GM21576 (cell line): ENCODE measurements around the gene CCDC33.

ENCODE experiments used
- ATAC-seq: cut with Tn5 transposase; IDR thresholded peaks from one replicate; pipeline ENCODE4 v1.9.1; 2021; ENCODE audit warnings: mild to moderate bottlenecking, moderate library complexity; ENCODE audit not compliant: unreplicated experiment

The CCDC33 gene

DNA sequence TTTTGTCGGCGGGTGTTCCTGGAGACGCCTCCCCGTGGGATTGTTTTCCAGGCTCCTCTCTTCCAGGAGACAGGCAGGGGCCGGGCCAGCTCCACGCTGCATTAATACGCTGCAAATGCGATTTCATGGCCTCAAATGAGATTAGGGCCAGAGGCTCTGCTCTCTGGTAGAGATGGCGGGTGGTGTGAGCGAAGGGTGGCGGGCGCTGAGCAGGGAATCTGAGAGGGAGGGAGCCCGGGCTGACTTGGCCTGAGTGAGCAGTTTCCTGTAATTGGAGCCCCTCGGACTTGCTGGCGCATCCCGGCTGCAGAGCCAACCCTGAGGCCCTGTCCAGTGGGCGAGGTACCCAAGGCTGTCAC, 7.4 kb upstream of the CCDC33 start:
- ATAC-seq: no peak

DNA sequence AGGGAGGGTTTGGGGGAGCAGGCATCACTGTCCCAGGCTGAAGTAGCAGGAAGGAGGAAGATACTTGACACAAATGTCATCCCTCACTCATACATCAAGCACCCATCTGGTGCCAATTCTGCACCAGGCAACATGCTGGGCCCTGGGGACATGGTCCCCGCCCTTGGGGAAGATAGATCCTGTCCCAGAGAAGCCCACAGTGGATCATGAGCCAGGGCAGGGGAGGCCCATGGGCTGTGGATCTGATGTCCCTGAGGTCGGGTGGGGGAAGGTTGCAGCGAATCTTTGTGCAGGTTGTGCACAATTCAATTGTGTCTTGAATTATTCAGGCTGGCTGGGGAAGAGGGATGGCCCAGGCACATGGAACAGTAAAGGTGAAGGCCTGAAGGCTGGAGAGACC, 6.4 kb upstream of the CCDC33 start:
- no peak for ATAC-seq

DNA sequence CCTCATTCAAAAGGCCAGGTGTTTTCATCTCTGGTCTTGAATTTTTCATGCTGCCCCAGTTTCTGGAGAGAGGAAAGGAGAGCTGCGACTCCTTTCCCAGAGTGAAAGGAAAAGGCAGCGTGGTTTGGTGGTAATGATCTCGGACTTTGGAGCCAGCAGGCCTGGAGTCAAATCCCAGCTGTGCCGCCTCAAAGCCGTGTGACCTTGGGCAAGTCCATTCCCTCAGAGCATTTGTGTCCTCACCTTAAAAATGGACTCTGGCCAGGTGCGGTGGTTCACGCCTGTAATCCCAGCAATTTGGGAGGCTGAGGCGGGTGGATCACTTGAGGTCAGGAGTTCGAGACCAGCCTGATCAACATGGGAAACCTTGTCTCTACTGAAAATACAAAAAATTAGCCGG, 4.7 kb upstream of the CCDC33 start:
- ATAC-seq: no peak

GRCh38 chr15:74233373-74233772, 2.8 kb upstream of the CCDC33 start:
- no peak for ATAC-seq

DNA sequence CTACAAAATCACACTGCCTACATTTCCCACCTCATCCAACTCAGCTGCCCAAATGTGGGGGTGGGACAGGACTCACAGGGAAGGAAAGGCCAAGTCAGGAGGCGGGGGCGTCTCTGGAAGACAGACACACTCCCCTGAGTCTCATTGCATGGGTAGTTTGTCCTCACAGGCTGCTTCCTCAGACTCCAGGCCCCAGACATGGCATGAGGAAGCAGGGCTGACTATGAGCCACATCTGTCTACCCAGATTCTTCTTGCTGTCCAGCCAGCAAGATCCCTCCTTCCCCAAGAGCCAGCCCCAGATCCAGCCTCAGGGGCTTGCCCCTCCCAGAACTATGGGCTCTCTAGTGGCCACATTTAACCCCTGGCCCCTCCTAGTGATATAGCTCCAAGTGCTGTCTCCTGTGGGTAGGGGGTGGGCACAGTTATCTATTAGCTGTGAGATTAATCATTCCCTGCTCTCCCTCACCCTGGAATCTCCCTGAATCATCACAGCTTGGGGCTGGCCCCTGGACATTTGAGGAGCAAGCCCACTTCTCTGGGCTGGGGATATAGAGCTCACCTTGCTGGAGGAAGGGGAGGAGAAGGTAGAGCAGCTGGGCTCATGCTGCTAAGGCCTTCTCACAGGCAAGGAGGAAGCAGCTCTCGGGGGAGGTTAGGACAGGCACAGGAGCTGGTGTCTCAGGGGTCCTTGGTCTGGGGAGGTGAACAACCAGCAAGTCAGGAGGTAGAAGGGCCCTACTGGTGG, 2.1 kb upstream of the CCDC33 start:
- ATAC-seq: no peak

- ATAC-seq: no peak
Observed at GRCh38 chr15:74234598-74234875, 1.6 kb upstream of the CCDC33 start.

GRCh38 chr15:74239051-74239705, 3.1 kb downstream of the CCDC33 start:
- ATAC-seq: no peak

- no peak for ATAC-seq
Observed at GRCh38 chr15:74240002-74240568, 4.0 kb downstream of the CCDC33 start.

GRCh38 chr15:74240897-74241614, 4.9 kb downstream of the CCDC33 start:
- no peak for ATAC-seq

GRCh38 chr15:74242441-74243185, 6.5 kb downstream of the CCDC33 start:
- ATAC-seq: no peak

GRCh38 chr15:74243431-74243830, 7.3 kb downstream of the CCDC33 start:
- ATAC-seq: no peak

- ATAC-seq: no peak
Observed at GRCh38 chr15:74244822-74245341, 8.8 kb downstream of the CCDC33 start.

DNA sequence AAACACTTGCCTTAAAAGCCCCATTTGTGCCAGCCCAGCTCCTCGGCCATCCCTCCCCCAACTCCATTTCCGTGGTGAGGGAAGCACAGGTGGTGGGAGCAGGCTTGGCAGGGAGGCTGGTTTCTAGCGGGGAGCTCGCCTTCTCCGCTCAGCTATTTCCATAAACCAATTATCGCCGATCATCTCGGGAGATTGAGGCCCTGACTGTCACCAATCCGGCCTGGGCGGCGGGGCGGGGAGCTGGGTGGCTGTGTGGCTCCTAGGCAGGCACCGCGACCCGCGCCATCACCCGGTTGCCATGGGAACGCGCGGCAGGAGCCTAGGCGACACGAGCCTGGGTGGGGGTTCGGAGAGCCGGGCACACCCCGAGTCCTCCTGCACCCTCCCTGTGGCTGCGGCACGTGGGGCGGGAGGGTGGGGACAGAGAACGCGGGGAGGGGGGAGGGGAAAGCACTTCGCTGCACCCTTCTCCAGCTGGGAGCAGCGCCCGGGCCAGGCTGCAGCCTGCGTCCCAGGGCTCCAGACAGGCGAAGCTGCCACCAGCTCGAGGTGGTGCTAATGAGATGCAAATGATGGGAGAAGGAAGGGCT, 9.3 kb downstream of the CCDC33 start:
- no peak for ATAC-seq

GRCh38 chr15:74250266-74250665, 14.1 kb downstream of the CCDC33 start:
- no peak for ATAC-seq

GRCh38 chr15:74251131-74251811, 15.1 kb downstream of the CCDC33 start:
- no peak for ATAC-seq

DNA sequence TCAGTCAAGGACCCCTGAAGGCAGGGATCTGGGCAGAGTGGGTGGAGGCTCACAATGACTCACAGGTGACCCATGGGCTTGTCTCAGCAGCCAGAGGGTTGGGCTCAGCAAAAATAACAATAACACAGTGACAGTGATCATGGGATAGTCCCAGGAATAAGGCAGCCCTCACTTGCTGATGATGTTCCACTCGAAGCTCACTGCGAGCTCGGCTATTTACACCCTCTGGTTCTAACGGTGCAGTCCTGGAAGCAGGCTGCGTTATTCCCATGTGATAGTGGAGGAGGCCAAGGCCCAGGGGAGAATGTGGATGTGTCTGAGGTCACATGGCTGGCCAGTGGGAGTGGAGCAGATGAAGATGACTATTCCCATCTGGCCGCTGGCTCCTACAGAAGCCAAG, 16.2 kb downstream of the CCDC33 start:
- ATAC-seq: no peak

DNA sequence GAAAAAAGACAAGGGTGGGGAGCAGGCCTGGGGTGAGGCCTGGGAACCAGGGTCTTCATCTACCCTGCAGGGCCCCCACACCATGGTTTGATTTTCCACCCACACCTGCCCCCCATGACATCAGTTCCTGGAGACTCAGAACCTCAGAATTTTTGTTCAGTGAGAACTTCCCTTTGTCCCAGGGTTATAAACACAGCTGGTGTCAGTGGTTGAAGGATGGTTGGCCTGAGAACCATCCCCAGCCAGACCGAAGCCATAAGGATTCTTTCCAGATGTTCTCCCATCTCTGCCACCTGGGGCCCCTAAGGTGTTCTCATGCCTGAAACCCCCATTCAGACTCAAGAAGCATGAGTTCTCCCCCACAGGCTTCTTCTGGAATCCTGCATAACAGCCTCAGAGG, 16.6 kb downstream of the CCDC33 start:
- ATAC-seq: no peak

DNA sequence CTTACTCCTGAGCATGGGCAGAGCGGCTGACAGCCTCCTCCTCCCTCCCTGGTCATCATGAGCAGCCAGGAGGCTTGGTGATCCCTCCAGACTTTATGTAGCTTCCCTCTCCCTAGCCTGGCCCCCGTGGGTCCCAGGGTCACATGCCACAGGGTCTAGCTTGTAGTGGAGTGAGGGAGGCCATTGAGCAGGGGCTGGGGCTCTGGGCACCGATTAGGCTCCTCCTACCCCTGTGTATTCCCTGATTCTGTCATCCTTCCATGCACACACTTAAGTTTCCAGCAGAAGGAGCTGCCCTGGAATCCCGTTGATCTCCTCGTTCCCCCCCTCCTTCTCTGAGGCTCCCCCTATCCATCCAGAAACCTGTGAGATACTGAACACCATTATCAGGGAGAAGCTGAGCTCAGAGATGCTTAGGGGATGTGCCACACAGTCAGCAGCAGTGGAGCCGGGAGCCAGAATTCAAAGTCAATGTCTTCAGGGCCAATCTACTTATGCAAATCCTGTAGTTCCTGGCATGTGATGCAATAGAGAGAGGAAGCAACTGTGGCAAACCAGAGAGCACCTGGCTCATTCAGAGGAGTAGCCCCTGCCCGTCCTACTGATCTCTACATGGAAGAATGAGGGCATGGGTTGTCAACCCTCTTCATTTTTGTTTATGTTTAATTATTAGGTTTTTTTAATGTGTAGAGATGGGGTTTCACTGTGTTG, 17.2 kb downstream of the CCDC33 start:
- no peak for ATAC-seq

DNA sequence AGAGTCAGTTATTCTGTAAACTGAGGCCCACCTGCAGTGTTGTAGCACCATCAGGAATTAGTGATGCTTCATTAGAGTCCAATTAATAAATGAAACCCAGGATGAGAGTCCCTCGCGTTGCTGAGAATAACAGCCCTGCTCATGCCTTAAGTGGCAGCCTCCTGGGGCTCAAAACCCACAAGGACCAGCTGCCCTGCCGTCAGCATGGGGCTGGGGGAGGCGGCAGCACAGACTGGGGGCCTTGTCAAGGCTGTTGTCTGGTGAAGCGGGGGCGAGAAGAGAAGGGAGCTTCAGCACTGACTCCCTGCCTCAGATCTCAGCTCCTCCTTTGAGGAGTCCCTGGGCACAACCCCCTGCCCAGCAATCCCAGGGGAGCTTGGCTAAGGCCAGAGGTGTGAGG, 21.0 kb downstream of the CCDC33 start:
- ATAC-seq: no peak

DNA sequence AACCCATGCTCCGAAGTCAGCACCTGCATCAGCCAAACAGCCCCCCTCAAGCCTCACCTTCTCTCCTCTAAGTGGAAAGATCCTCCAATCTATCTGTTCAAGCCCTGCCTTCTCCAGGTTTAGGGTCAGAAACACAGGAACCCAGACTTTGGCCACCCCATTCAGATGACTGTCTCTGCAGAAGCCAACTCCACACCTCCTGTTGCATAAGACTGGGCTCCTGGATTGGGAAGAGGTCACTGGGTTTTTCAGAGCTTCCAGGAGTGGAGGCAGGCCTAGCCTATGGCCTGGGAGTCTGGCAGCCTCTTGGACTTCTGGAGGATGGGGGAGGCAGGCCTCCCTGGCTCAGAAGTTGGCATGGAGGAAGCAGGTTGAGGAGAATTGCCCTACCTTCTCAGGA, 21.5 kb downstream of the CCDC33 start:
- ATAC-seq: no peak
